GM23338 (cell line): ENCODE results near the gene STAMBPL1. TPM values are rescaled to one million over a fixed set of nuclear protein-coding genes. Genes with fewer than 3 reads are reported as not detected.

ENCODE experiments used
- ATAC-seq: fragments of 200-7000 bp; cut with Tn5 transposase; 3 replicates; pipeline ENCODE4 v1.9.1; 2020
- DNase-seq: peaks from one replicate; pipeline ENCODE4 v3.0.0-alpha.2; 2015; ENCODE audit warnings: low spot score
- H2AFZ ChIP-seq: fragments of 200-600 bp; sonication (generic); 2 replicates; pipeline ENCODE4 v1.8.0; 2016; ENCODE audit warnings: antibody characterized with exemption, mild to moderate bottlenecking, moderate library complexity
- H3F3A ChIP-seq: fragments of 200-600 bp; sonication (generic); replicated peaks from 2 replicates; pipeline ENCODE4 v1.8.0; 2017; ENCODE audit warnings: antibody characterized with exemption, mixed run types, low read depth
- H3K27ac ChIP-seq: fragments of 200-600 bp; sonication (generic); 2 replicates; pipeline ENCODE4 v1.6.1; 2016; ENCODE audit warnings: low read depth
- H3K27me3 ChIP-seq: fragments of 200-600 bp; sonication (generic); 2 replicates; pipeline ENCODE4 v1.8.0; 2016; ENCODE audit warnings: mild to moderate bottlenecking, mixed run types, moderate library complexity; ENCODE audit not compliant: insufficient read depth
- H3K36me3 ChIP-seq: fragments of 200-600 bp; sonication (generic); 2 replicates; pipeline ENCODE4 v1.8.0; 2016; ENCODE audit warnings: mild to moderate bottlenecking; ENCODE audit not compliant: insufficient read depth
- H3K4me1 ChIP-seq: fragments of 200-600 bp; sonication (generic); 2 replicates; pipeline ENCODE4 v1.8.0; 2016; ENCODE audit warnings: mild to moderate bottlenecking, moderate library complexity; ENCODE audit not compliant: insufficient read depth
- H3K4me2 ChIP-seq: fragments of 200-600 bp; sonication (generic); 2 replicates; pipeline ENCODE4 v1.7.1; 2017; ENCODE audit warnings: mixed run types
- H3K4me3 ChIP-seq: fragments of 200-600 bp; sonication (generic); 2 replicates; pipeline ENCODE4 v1.6.1; 2016; ENCODE audit warnings: mixed run types
- H3K79me2 ChIP-seq: fragments of 200-600 bp; sonication (generic); replicated peaks from 2 replicates; pipeline ENCODE4 v1.8.0; 2017; ENCODE audit warnings: mild to moderate bottlenecking; ENCODE audit not compliant: insufficient read depth
- H3K9me2 ChIP-seq: fragments of 200-600 bp; sonication (generic); 2 replicates; pipeline ENCODE4 v1.8.0; 2017; ENCODE audit not compliant: insufficient read depth
- H4K20me1 ChIP-seq: fragments of 200-600 bp; sonication (generic); replicated peaks from 2 replicates; pipeline ENCODE4 v1.8.0; 2017; ENCODE audit warnings: mild to moderate bottlenecking; ENCODE audit not compliant: insufficient read depth
- H3K27ac Mint-ChIP-seq: 2 replicates; pipeline ENCODE4 v1.8.0; 2020; ENCODE audit warnings: inconsistent platforms, mild to moderate bottlenecking, moderate library complexity, mixed read lengths
- H3K27me3 Mint-ChIP-seq: 3 replicates; pipeline ENCODE4 v1.8.0; 2022; ENCODE audit warnings: low read depth, mild to moderate bottlenecking, moderate library complexity, mixed read lengths, inconsistent platforms; ENCODE audit not compliant: insufficient read depth, poor library complexity
- H3K36me3 Mint-ChIP-seq: 3 replicates; pipeline ENCODE4 v1.8.0; 2021; ENCODE audit warnings: low read depth, mild to moderate bottlenecking, inconsistent platforms, moderate library complexity, mixed read lengths
- H3K4me1 Mint-ChIP-seq: 3 replicates; pipeline ENCODE4 v1.8.0; 2020; ENCODE audit warnings: mild to moderate bottlenecking, inconsistent platforms, mixed read lengths
- H3K4me3 Mint-ChIP-seq: 3 replicates; pipeline ENCODE4 v1.8.0; 2021; ENCODE audit warnings: moderate library complexity, mild to moderate bottlenecking, inconsistent platforms, mixed read lengths
- H3K9me3 Mint-ChIP-seq: 3 replicates; pipeline ENCODE4 v1.8.0; 2020; ENCODE audit warnings: moderate library complexity, mild to moderate bottlenecking, inconsistent platforms, mixed read lengths
- CREB1 ChIP-seq: fragments of 250-450 bp; sonication (Bioruptor Pico); IDR thresholded peaks from 2 replicates; pipeline ENCODE4 v1.5.0; 2020; ENCODE audit warnings: low read depth, mild to moderate bottlenecking, moderate library complexity
- EZH2 ChIP-seq: fragments of 200-600 bp; sonication (generic); IDR thresholded peaks from one replicate; pipeline ENCODE4 v1.8.0; 2017; ENCODE audit warnings: antibody characterized with exemption, mild to moderate bottlenecking, low read depth; ENCODE audit not compliant: unreplicated experiment
- EZH2phosphoT487 ChIP-seq: fragments of 200-600 bp; sonication (generic); IDR thresholded peaks from one replicate; pipeline ENCODE4 v1.8.1; 2018; ENCODE audit warnings: antibody characterized with exemption; ENCODE audit not compliant: unreplicated experiment
- JUNB ChIP-seq: IDR thresholded peaks from one replicate; pipeline ENCODE4 v1.6.1; 2016; ENCODE audit warnings: antibody characterized with exemption; ENCODE audit not compliant: unreplicated experiment
- NANOG ChIP-seq: IDR thresholded peaks from 2 replicates; pipeline ENCODE4 v1.6.1; 2016; ENCODE audit warnings: antibody characterized with exemption, borderline replicate concordance
- POLR2AphosphoS5 ChIP-seq: IDR thresholded peaks from 2 replicates; pipeline ENCODE4 v1.6.1; 2016; ENCODE audit warnings: antibody characterized with exemption, low read depth
- STAT1 ChIP-seq: IDR thresholded peaks from one replicate; pipeline ENCODE4 v1.6.1; 2016; ENCODE audit warnings: antibody characterized with exemption; ENCODE audit not compliant: unreplicated experiment
- ZNF114 ChIP-seq: fragments of 250-450 bp; sonication (Bioruptor Pico); IDR thresholded peaks from 2 replicates; pipeline ENCODE4 v1.5.0; 2020; ENCODE audit warnings: mild to moderate bottlenecking, moderate library complexity
- ZNF331 ChIP-seq: fragments of 250-450 bp; sonication (Bioruptor Pico); IDR thresholded peaks from 2 replicates; pipeline ENCODE4 v1.5.0; 2020; ENCODE audit warnings: low read depth, mild to moderate bottlenecking, moderate library complexity
- polyA plus RNA-seq: library from polyadenylated mRNA; unstranded; fragments of >200 nt; fragmentation: Nextera tagmentation; extraction: Ambion mirVana; gene quantifications from 2 replicates; pipeline ENCODE4 v1.2.1, GENCODE V29; 2016
- total RNA-seq: library from RNA; depleted of rRNA; stranded (reverse); fragments of >200 nt; shearing (Covaris generic); gene quantifications from 2 replicates; pipeline ENCODE4 v1.2.3, GENCODE V29; 2014
- TF ChIP-seq, protein P1 (sequence below), 2 experiments: fragments of 200-600 bp in 1 of 2; sonication (generic) in 1 of 2; conservative IDR thresholded peaks; 2 replicates each; pipeline versions ENCODE4 v1.5.1 to v1.6.1; 2016 to 2017; ENCODE audit warnings: antibody characterized with exemption in 2 of 2, low read depth in 2 of 2, mild to moderate bottlenecking in 2 of 2, moderate library complexity in 1 of 2
- TF ChIP-seq, protein P2 (sequence below): IDR thresholded peaks from one replicate; pipeline ENCODE4 v1.6.1; 2018; ENCODE audit warnings: antibody characterized with exemption; ENCODE audit not compliant: unreplicated experiment
- TF ChIP-seq, protein P3 (sequence below): IDR thresholded peaks from 2 replicates; pipeline ENCODE4 v1.6.1; 2016; ENCODE audit warnings: antibody characterized with exemption
- TF ChIP-seq, protein P4 (sequence below): fragments of 250-450 bp; sonication (Bioruptor Pico); IDR thresholded peaks from 2 replicates; pipeline ENCODE4 v1.5.0; 2020; ENCODE audit warnings: mild to moderate bottlenecking, moderate library complexity

STAMBPL1 gene
- total and polyA plus RNA-seq, 2 experiments from 2014 or later = 2.5 to 11.5 TPM

DNA sequence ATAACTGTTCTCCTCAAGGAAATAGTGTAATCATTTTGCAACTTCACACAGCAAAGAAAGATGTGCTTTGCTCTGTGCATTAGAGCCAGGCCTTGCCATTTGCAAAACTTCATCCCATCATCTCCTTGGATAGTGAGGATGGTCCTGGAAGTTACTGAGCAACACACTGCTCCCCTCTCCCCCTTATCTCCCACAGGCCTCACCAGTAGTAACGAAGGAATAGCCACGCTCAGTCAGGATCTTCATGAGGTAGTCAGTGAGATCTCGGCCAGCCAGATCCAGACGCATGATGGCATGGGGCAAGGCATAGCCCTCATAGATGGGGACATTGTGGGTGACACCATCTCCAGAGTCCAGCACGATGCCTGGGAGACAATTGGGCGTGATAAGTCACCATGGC is 61.0 kb downstream of the STAMBPL1 start:
- TF ChIP-seq, protein P1, sequence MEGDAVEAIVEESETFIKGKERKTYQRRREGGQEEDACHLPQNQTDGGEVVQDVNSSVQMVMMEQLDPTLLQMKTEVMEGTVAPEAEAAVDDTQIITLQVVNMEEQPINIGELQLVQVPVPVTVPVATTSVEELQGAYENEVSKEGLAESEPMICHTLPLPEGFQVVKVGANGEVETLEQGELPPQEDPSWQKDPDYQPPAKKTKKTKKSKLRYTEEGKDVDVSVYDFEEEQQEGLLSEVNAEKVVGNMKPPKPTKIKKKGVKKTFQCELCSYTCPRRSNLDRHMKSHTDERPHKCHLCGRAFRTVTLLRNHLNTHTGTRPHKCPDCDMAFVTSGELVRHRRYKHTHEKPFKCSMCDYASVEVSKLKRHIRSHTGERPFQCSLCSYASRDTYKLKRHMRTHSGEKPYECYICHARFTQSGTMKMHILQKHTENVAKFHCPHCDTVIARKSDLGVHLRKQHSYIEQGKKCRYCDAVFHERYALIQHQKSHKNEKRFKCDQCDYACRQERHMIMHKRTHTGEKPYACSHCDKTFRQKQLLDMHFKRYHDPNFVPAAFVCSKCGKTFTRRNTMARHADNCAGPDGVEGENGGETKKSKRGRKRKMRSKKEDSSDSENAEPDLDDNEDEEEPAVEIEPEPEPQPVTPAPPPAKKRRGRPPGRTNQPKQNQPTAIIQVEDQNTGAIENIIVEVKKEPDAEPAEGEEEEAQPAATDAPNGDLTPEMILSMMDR (conservative IDR thresholded peaks at IDR 0.05; ENCODE audit: low read depth in 2 of 2) = no peak
- TF ChIP-seq, protein P2, sequence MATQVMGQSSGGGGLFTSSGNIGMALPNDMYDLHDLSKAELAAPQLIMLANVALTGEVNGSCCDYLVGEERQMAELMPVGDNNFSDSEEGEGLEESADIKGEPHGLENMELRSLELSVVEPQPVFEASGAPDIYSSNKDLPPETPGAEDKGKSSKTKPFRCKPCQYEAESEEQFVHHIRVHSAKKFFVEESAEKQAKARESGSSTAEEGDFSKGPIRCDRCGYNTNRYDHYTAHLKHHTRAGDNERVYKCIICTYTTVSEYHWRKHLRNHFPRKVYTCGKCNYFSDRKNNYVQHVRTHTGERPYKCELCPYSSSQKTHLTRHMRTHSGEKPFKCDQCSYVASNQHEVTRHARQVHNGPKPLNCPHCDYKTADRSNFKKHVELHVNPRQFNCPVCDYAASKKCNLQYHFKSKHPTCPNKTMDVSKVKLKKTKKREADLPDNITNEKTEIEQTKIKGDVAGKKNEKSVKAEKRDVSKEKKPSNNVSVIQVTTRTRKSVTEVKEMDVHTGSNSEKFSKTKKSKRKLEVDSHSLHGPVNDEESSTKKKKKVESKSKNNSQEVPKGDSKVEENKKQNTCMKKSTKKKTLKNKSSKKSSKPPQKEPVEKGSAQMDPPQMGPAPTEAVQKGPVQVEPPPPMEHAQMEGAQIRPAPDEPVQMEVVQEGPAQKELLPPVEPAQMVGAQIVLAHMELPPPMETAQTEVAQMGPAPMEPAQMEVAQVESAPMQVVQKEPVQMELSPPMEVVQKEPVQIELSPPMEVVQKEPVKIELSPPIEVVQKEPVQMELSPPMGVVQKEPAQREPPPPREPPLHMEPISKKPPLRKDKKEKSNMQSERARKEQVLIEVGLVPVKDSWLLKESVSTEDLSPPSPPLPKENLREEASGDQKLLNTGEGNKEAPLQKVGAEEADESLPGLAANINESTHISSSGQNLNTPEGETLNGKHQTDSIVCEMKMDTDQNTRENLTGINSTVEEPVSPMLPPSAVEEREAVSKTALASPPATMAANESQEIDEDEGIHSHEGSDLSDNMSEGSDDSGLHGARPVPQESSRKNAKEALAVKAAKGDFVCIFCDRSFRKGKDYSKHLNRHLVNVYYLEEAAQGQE = no peak
- TF ChIP-seq, protein P3, sequence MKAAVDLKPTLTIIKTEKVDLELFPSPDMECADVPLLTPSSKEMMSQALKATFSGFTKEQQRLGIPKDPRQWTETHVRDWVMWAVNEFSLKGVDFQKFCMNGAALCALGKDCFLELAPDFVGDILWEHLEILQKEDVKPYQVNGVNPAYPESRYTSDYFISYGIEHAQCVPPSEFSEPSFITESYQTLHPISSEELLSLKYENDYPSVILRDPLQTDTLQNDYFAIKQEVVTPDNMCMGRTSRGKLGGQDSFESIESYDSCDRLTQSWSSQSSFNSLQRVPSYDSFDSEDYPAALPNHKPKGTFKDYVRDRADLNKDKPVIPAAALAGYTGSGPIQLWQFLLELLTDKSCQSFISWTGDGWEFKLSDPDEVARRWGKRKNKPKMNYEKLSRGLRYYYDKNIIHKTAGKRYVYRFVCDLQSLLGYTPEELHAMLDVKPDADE = no peak
- TF ChIP-seq NANOG (no peak), EZH2 (no peak), JUNB (no peak), CREB1 (CRISPR knock-in tag) (no peak), ZNF331 (CRISPR knock-in tag) (no peak), ZNF114 (no peak), STAT1 (no peak), EZH2phosphoT487 (no peak), POLR2AphosphoS5 (no peak)
- TF ChIP-seq, protein P4, sequence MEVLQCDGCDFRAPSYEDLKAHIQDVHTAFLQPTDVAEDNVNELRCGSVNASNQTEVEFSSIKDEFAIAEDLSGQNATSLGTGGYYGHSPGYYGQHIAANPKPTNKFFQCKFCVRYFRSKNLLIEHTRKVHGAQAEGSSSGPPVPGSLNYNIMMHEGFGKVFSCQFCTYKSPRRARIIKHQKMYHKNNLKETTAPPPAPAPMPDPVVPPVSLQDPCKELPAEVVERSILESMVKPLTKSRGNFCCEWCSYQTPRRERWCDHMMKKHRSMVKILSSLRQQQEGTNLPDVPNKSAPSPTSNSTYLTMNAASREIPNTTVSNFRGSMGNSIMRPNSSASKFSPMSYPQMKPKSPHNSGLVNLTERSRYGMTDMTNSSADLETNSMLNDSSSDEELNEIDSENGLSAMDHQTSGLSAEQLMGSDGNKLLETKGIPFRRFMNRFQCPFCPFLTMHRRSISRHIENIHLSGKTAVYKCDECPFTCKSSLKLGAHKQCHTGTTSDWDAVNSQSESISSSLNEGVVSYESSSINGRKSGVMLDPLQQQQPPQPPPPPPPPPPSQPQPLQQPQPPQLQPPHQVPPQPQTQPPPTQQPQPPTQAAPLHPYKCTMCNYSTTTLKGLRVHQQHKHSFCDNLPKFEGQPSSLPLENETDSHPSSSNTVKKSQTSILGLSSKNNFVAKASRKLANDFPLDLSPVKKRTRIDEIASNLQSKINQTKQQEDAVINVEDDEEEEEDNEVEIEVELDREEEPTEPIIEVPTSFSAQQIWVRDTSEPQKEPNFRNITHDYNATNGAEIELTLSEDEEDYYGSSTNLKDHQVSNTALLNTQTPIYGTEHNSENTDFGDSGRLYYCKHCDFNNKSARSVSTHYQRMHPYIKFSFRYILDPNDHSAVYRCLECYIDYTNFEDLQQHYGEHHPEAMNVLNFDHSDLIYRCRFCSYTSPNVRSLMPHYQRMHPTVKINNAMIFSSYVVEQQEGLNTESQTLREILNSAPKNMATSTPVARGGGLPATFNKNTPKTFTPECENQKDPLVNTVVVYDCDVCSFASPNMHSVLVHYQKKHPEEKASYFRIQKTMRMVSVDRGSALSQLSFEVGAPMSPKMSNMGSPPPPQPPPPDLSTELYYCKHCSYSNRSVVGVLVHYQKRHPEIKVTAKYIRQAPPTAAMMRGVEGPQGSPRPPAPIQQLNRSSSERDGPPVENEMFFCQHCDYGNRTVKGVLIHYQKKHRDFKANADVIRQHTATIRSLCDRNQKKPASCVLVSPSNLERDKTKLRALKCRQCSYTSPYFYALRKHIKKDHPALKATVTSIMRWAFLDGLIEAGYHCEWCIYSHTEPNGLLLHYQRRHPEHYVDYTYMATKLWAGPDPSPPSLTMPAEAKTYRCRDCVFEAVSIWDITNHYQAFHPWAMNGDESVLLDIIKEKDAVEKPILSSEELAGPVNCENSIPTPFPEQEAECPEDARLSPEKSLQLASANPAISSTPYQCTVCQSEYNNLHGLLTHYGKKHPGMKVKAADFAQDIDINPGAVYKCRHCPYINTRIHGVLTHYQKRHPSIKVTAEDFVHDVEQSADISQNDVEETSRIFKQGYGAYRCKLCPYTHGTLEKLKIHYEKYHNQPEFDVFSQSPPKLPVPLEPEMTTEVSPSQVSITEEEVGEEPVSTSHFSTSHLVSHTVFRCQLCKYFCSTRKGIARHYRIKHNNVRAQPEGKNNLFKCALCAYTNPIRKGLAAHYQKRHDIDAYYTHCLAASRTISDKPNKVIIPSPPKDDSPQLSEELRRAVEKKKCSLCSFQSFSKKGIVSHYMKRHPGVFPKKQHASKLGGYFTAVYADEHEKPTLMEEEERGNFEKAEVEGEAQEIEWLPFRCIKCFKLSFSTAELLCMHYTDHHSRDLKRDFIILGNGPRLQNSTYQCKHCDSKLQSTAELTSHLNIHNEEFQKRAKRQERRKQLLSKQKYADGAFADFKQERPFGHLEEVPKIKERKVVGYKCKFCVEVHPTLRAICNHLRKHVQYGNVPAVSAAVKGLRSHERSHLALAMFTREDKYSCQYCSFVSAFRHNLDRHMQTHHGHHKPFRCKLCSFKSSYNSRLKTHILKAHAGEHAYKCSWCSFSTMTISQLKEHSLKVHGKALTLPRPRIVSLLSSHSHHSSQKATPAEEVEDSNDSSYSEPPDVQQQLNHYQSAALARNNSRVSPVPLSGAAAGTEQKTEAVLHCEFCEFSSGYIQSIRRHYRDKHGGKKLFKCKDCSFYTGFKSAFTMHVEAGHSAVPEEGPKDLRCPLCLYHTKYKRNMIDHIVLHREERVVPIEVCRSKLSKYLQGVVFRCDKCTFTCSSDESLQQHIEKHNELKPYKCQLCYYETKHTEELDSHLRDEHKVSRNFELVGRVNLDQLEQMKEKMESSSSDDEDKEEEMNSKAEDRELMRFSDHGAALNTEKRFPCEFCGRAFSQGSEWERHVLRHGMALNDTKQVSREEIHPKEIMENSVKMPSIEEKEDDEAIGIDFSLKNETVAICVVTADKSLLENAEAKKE = no peak
- Mint-ChIP-seq H3K36me3 (no peaks in the 10 kb centered on the region), H3K27ac (no peak overlapping the region), H3K9me3 (no peaks in the 10 kb centered on the region), H3K4me1 (no peaks in the 10 kb centered on the region), H3K4me3 (no peak overlapping the region), H3K27me3 (peaks cover 3% of the 10 kb centered on the region)
- no peak overlapping the region for H2AFZ ChIP-seq
- H4K20me1 ChIP-seq = no peaks in the 10 kb centered on the region
- H3F3A ChIP-seq = no peaks in the 10 kb centered on the region
- no peak overlapping the region for H3K27ac ChIP-seq
- no peak overlapping the region for H3K4me3 ChIP-seq
- no peak overlapping the region for H3K4me2 ChIP-seq
- ATAC-seq (no peak), DNase-seq (no peak)
- no peaks in the 10 kb centered on the region for H3K36me3 ChIP-seq
- H3K4me1 ChIP-seq = no peaks in the 10 kb centered on the region
- H3K9me2 ChIP-seq = no peaks in the 10 kb centered on the region
- H3K79me2 ChIP-seq = no peaks in the 10 kb centered on the region
- H3K27me3 ChIP-seq = no peaks in the 10 kb centered on the region
